Measurements from ENCODE around the gene SLC16A6.

The SLC16A6 gene

GRCh38 chr17:68301438-68301959 lies 10.6 kb upstream of the SLC16A6 start:
- H4K12ac ChIP-seq (ENCODE audit: low read depth, low read length), result no peak overlapping the region
- no peaks in the 10 kb centered on the region for H3K9me3 ChIP-seq (ENCODE audit: insufficient read depth, low read depth, low read length)
- H3K4ac ChIP-seq (ENCODE audit: low read depth, low read length), result no peak overlapping the region
- H3K27me3 ChIP-seq (ENCODE audit: insufficient read depth, low read length), result no peaks in the 10 kb centered on the region
- no peak overlapping the region for H3K23ac ChIP-seq (ENCODE audit: low read length)
- H3K4me1 ChIP-seq (ENCODE audit: control insufficient read depth in 1 of 2, insufficient read depth in 2 of 2, low read length in 2 of 2), result peaks cover 16 to 22% of the 10 kb centered on the region in 2 experiments
- H3K4me2 ChIP-seq (ENCODE audit: low read length), result no peak overlapping the region
- no peak overlapping the region for H3K4me3 ChIP-seq (ENCODE audit: low read depth, low read length)
- no peak overlapping the region for H3K9ac ChIP-seq (ENCODE audit: low read length)
- WGBS (ENCODE audit: extremely low coverage, insufficient coverage, insufficient read length), result no CpG with 5 or more reads among the region's 9 CpGs
- H2BK5ac ChIP-seq (ENCODE audit: low read depth, low read length, poor library complexity), result peak overlapping the region; percentile 49
- peak overlapping the region; percentile 86 for H3K27ac ChIP-seq (ENCODE audit: low read depth, low read length)
- no peak overlapping the region for H2AK5ac ChIP-seq (ENCODE audit: low read length)
- H3K79me1 ChIP-seq (ENCODE audit: low read length), result peaks cover 14% of the 10 kb centered on the region
- no peak overlapping the region for H2BK12ac ChIP-seq (ENCODE audit: low read length)
- peak overlapping the region; percentile 26 for H3K14ac ChIP-seq (ENCODE audit: low read length)
- H4K8ac ChIP-seq (ENCODE audit: low read depth, low read length), result peak overlapping the region; percentile 11
- DNase-seq, result peak; percentile 89 to 93
- H3K18ac ChIP-seq (ENCODE audit: low read length), result no peak overlapping the region
- no peaks in the 10 kb centered on the region for H3K36me3 ChIP-seq (ENCODE audit: control insufficient read depth in 1 of 2, insufficient read depth in 2 of 2, low read length in 2 of 2)
- no peak overlapping the region for H2AFZ ChIP-seq (ENCODE audit: insufficient read depth, low read length, poor library complexity)
- no peaks in the 10 kb centered on the region for H3K79me2 ChIP-seq (ENCODE audit: control insufficient read depth, insufficient read depth, low read length, poor library complexity)
- H4K91ac ChIP-seq (ENCODE audit: low read depth, low read length), result no peak overlapping the region
- H2BK120ac ChIP-seq (ENCODE audit: insufficient read depth, low read length, poor library complexity), result no peak overlapping the region

DNA sequence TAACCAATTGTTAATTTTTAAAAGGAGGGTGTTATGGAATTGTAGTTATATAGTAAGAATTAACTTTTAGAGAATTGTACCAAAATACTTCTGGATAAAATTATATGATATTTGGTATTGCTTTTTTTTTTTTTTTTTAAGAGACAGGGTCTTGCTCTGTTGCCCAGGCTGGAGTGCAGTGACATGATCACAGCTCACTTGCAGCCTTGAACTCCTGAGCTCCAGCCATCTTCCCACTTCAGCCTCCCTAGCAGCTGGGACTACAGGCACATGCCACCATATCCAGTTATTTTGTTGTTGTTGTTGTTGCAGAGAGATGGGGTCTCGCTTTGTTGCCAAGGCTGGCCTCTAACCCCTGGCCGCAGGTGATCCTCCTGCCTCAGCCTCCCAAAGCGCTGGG lies 8.9 kb upstream of the SLC16A6 start:
- peaks cover 15% of the 10 kb centered on the region for H3K79me1 ChIP-seq (ENCODE audit: low read length)
- peak overlapping the region; percentile 60 for H4K91ac ChIP-seq (ENCODE audit: low read depth, low read length)
- H3K9me3 ChIP-seq (ENCODE audit: insufficient read depth, low read depth, low read length), result no peaks in the 10 kb centered on the region
- H3K36me3 ChIP-seq (ENCODE audit: control insufficient read depth in 1 of 2, insufficient read depth in 2 of 2, low read length in 2 of 2), result no peaks in the 10 kb centered on the region
- DNase-seq, result no peak
- H2BK12ac ChIP-seq (ENCODE audit: low read length), result peak overlapping the region; percentile 61
- peak overlapping the region; percentile 54 for H2BK120ac ChIP-seq (ENCODE audit: insufficient read depth, low read length, poor library complexity)
- H3K4me1 ChIP-seq (ENCODE audit: control insufficient read depth in 1 of 2, insufficient read depth in 2 of 2, low read length in 2 of 2), result peaks cover 21 to 26% of the 10 kb centered on the region in 2 experiments
- peak overlapping the region; percentile 32 for H3K14ac ChIP-seq (ENCODE audit: low read length)
- H2BK5ac ChIP-seq (ENCODE audit: low read depth, low read length, poor library complexity), result peak overlapping the region; percentile 60
- H3K4ac ChIP-seq (ENCODE audit: low read depth, low read length), result no peak overlapping the region
- H3K27me3 ChIP-seq (ENCODE audit: insufficient read depth, low read length), result no peaks in the 10 kb centered on the region
- H3K18ac ChIP-seq (ENCODE audit: low read length), result peak overlapping the region; percentile 66
- H2AFZ ChIP-seq (ENCODE audit: insufficient read depth, low read length, poor library complexity), result no peak overlapping the region
- H3K4me2 ChIP-seq (ENCODE audit: low read length), result no peak overlapping the region
- H3K9ac ChIP-seq (ENCODE audit: low read length), result no peak overlapping the region
- H3K27ac ChIP-seq (ENCODE audit: low read depth, low read length), result no peak overlapping the region
- WGBS (ENCODE audit: extremely low coverage, insufficient coverage, insufficient read length), result no CpG with 5 or more reads among the region's 3 CpGs
- no peak overlapping the region for H3K4me3 ChIP-seq (ENCODE audit: low read depth, low read length)
- no peaks in the 10 kb centered on the region for H3K79me2 ChIP-seq (ENCODE audit: control insufficient read depth, insufficient read depth, low read length, poor library complexity)
- H2AK5ac ChIP-seq (ENCODE audit: low read length), result peak overlapping the region; percentile 84
- no peak overlapping the region for H3K23ac ChIP-seq (ENCODE audit: low read length)
- peak overlapping the region; percentile 32 for H4K12ac ChIP-seq (ENCODE audit: low read depth, low read length)
- no peak overlapping the region for H4K8ac ChIP-seq (ENCODE audit: low read depth, low read length)

GRCh38 chr17:68298601-68299000 lies 7.7 kb upstream of the SLC16A6 start:
- peaks cover 26% of the 10 kb centered on the region in 2 experiments for H3K4me1 ChIP-seq (ENCODE audit: control insufficient read depth in 1 of 2, insufficient read depth in 2 of 2, low read length in 2 of 2)
- no peak overlapping the region for H4K91ac ChIP-seq (ENCODE audit: low read depth, low read length)

DNA sequence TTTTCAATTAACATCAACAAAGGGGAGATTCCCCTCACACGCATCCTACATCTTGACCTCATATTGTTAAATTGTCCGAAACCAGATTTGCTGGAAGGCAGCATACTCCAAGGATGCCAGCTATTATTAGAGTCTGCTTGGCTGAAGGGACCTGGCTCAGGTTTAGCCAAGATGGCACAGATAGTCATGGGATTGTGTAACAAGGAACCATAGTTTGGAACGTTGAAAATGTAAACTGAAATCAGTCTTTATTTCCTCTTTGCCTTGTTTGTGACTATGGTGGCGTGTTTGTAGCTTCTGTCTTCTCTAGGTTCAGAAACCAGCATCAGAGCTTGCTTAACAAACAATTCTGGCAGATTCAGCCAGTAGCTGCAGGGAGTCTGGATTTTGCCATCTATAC lies 6.3 kb upstream of the SLC16A6 start:
- H4K8ac ChIP-seq (ENCODE audit: low read depth, low read length), result no peak overlapping the region
- H3K4me2 ChIP-seq (ENCODE audit: low read length), result no peak overlapping the region
- H3K27me3 ChIP-seq (ENCODE audit: insufficient read depth, low read length), result no peaks in the 10 kb centered on the region
- H2BK5ac ChIP-seq (ENCODE audit: low read depth, low read length, poor library complexity), result no peak overlapping the region
- no peak overlapping the region for H3K18ac ChIP-seq (ENCODE audit: low read length)
- H2BK120ac ChIP-seq (ENCODE audit: insufficient read depth, low read length, poor library complexity), result no peak overlapping the region
- H4K12ac ChIP-seq (ENCODE audit: low read depth, low read length), result no peak overlapping the region
- no peaks in the 10 kb centered on the region for H3K36me3 ChIP-seq (ENCODE audit: control insufficient read depth in 1 of 2, insufficient read depth in 2 of 2, low read length in 2 of 2)
- peaks cover 17% of the 10 kb centered on the region for H3K79me1 ChIP-seq (ENCODE audit: low read length)
- H4K91ac ChIP-seq (ENCODE audit: low read depth, low read length), result no peak overlapping the region
- no peak overlapping the region for H3K23ac ChIP-seq (ENCODE audit: low read length)
- H3K4me3 ChIP-seq (ENCODE audit: low read depth, low read length), result no peak overlapping the region
- no CpG with 5 or more reads among the region's 4 CpGs for WGBS (ENCODE audit: extremely low coverage, insufficient coverage, insufficient read length)
- peak in 1 of 2 donors; percentile 67 for DNase-seq
- no peak overlapping the region for H2AK5ac ChIP-seq (ENCODE audit: low read length)
- H3K14ac ChIP-seq (ENCODE audit: low read length), result no peak overlapping the region
- no peak overlapping the region for H3K9ac ChIP-seq (ENCODE audit: low read length)
- H2BK12ac ChIP-seq (ENCODE audit: low read length), result no peak overlapping the region
- H3K79me2 ChIP-seq (ENCODE audit: control insufficient read depth, insufficient read depth, low read length, poor library complexity), result no peaks in the 10 kb centered on the region
- no peak overlapping the region for H2AFZ ChIP-seq (ENCODE audit: insufficient read depth, low read length, poor library complexity)
- H3K9me3 ChIP-seq (ENCODE audit: insufficient read depth, low read depth, low read length), result no peaks in the 10 kb centered on the region
- H3K4me1 ChIP-seq (ENCODE audit: control insufficient read depth in 1 of 2, insufficient read depth in 2 of 2, low read length in 2 of 2), result peaks cover 20 to 24% of the 10 kb centered on the region in 2 experiments
- no peak overlapping the region for H3K4ac ChIP-seq (ENCODE audit: low read depth, low read length)
- no peak overlapping the region for H3K27ac ChIP-seq (ENCODE audit: low read depth, low read length)

More at GRCh38 chr17:68298601-68299000, 7.7 kb upstream of the SLC16A6 start:
- H3K9ac ChIP-seq (ENCODE audit: low read length), result no peak overlapping the region
- H3K27ac ChIP-seq (ENCODE audit: low read depth, low read length), result no peak overlapping the region
- H2AFZ ChIP-seq (ENCODE audit: insufficient read depth, low read length, poor library complexity), result no peak overlapping the region
- H3K4me2 ChIP-seq (ENCODE audit: low read length), result no peak overlapping the region
- no peak for DNase-seq
- H3K23ac ChIP-seq (ENCODE audit: low read length), result no peak overlapping the region
- H3K14ac ChIP-seq (ENCODE audit: low read length), result no peak overlapping the region
- no peak overlapping the region for H3K4ac ChIP-seq (ENCODE audit: low read depth, low read length)
- no peaks in the 10 kb centered on the region for H3K27me3 ChIP-seq (ENCODE audit: insufficient read depth, low read length)
- H2BK12ac ChIP-seq (ENCODE audit: low read length), result no peak overlapping the region
- no peaks in the 10 kb centered on the region for H3K36me3 ChIP-seq (ENCODE audit: control insufficient read depth in 1 of 2, insufficient read depth in 2 of 2, low read length in 2 of 2)
- no peak overlapping the region for H3K18ac ChIP-seq (ENCODE audit: low read length)
- no peak overlapping the region for H4K12ac ChIP-seq (ENCODE audit: low read depth, low read length)
- no peak overlapping the region for H2AK5ac ChIP-seq (ENCODE audit: low read length)
- no peaks in the 10 kb centered on the region for H3K79me2 ChIP-seq (ENCODE audit: control insufficient read depth, insufficient read depth, low read length, poor library complexity)
- H4K8ac ChIP-seq (ENCODE audit: low read depth, low read length), result no peak overlapping the region
- no peak overlapping the region for H2BK120ac ChIP-seq (ENCODE audit: insufficient read depth, low read length, poor library complexity)
- peaks cover 16% of the 10 kb centered on the region for H3K79me1 ChIP-seq (ENCODE audit: low read length)
- H3K9me3 ChIP-seq (ENCODE audit: insufficient read depth, low read depth, low read length), result no peaks in the 10 kb centered on the region
- H3K4me3 ChIP-seq (ENCODE audit: low read depth, low read length), result no peak overlapping the region
- no peak overlapping the region for H2BK5ac ChIP-seq (ENCODE audit: low read depth, low read length, poor library complexity)

All from trophoblast cell (in vitro differentiated cells and primary cell).